ENCODE results near the gene GARIN5A.

DNA sequence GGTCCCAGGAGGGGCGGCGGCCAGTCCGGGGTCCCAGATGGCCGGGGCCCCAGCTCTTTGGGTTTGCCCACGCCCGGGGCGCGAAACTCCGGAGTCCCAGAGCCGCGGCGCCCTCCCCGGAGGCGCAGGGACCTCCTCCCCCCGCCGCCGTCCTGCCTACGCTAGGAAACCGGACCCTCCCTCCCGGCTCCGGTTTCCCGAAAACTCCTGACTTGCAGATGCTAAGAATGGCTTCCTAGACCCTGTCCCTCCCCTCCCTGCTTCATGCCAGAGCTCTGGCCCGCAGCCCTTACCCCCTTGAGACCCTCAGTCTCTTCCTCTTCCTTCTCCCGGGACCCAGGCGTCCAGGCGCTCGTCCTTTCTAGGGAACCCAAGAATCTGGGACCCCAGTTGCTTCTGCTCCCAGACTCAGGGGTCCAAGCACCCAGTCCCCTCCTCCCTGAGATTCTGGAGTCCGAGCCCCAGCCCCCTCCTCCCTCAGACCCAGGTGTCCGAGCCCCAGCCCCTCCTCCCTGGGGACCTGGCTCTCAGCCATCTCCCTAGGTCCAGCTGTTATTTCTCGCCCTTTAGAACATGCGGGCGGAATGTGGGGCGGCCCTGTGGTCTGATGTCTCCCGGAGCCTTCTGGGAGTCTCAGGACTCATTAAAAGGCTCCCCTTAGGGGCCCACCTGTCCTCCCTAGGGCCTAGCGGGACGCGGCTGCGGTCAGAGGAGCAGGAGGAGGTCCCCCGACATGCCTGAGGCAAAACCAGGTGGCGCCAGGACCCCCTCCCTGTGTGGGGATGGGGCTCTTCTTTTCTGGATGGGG is 44.2 kb downstream of the GARIN5A start, which contains the start of gene MYBPC2:
- TF ChIP-seq, protein P1, sequence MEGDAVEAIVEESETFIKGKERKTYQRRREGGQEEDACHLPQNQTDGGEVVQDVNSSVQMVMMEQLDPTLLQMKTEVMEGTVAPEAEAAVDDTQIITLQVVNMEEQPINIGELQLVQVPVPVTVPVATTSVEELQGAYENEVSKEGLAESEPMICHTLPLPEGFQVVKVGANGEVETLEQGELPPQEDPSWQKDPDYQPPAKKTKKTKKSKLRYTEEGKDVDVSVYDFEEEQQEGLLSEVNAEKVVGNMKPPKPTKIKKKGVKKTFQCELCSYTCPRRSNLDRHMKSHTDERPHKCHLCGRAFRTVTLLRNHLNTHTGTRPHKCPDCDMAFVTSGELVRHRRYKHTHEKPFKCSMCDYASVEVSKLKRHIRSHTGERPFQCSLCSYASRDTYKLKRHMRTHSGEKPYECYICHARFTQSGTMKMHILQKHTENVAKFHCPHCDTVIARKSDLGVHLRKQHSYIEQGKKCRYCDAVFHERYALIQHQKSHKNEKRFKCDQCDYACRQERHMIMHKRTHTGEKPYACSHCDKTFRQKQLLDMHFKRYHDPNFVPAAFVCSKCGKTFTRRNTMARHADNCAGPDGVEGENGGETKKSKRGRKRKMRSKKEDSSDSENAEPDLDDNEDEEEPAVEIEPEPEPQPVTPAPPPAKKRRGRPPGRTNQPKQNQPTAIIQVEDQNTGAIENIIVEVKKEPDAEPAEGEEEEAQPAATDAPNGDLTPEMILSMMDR (IDR thresholded peaks at IDR 0.05) = no peak
- no peak for TF ChIP-seq POLR2A (IDR thresholded peaks at IDR 0.05)
